ENCODE measurements around the gene MSI2.

MSI2 gene

GRCh38 chr17:57565176-57565575 lies 308.9 kb downstream of the MSI2 start:
- Histone ChIP-seq H3K27ac (ENCODE audit: low read length) (no peak overlapping the region), H3K4me3 (ENCODE audit: low read length) (no peak overlapping the region), H3K27me3 (ENCODE audit: control insufficient read depth, insufficient read depth, low read length) (no peaks in the 10 kb centered on the region), H3K36me3 (ENCODE audit: control insufficient read depth, insufficient read depth, low read length) (no peaks in the 10 kb centered on the region), H3K9me3 (ENCODE audit: control insufficient read depth, insufficient read depth, low read length) (no peaks in the 10 kb centered on the region), H3K4me1 (ENCODE audit: control insufficient read depth, insufficient read depth, low read length) (no peaks in the 10 kb centered on the region)
- no CpG with 5 or more reads among the region's 6 CpGs for WGBS (ENCODE audit: insufficient coverage, insufficient read length)
- DNase-seq (ENCODE audit: low read depth, low spot score) = no peak

GRCh38 chr17:57566721-57567120 lies 310.4 kb downstream of the MSI2 start:
- WGBS (ENCODE audit: insufficient coverage, insufficient read length) = no CpG with 5 or more reads among the region's 9 CpGs
- DNase-seq (ENCODE audit: low read depth, low spot score) = no peak
- Histone ChIP-seq H3K27me3 (ENCODE audit: control insufficient read depth, insufficient read depth, low read length) (no peaks in the 10 kb centered on the region), H3K4me3 (ENCODE audit: low read length) (no peak overlapping the region), H3K4me1 (ENCODE audit: control insufficient read depth, insufficient read depth, low read length) (no peaks in the 10 kb centered on the region; the same call in 1 of the 2 replicates), H3K9me3 (ENCODE audit: control insufficient read depth, insufficient read depth, low read length) (no peaks in the 10 kb centered on the region), H3K36me3 (ENCODE audit: control insufficient read depth, insufficient read depth, low read length) (no peaks in the 10 kb centered on the region), H3K27ac (ENCODE audit: low read length) (no peak overlapping the region)

DNA sequence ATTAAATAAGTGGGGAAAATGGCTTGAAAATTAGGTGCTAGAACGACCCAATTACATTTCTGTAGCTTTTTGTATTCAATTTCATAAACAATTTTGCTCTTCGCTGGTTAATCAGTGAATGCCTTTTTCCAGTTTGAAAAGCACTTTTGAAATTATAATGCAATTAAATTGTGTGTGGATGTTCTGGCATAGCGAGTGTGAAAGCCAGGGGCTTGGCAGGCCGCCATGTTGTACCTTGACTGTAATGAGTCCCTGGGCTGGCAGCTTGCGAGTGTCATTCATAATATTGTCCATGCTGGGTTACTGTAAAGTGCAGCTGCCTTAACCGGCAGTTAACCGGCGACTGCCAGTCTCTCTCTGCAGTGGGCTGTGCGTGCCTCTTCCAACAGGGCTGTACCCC lies 310.9 kb downstream of the MSI2 start:
- no peak overlapping the region for H3K4me3 ChIP-seq (ENCODE audit: low read length)
- no peaks in the 10 kb centered on the region for H3K9me3 ChIP-seq (ENCODE audit: control insufficient read depth, insufficient read depth, low read length)
- no CpG with 5 or more reads among the region's 9 CpGs for WGBS (ENCODE audit: insufficient coverage, insufficient read length)
- H3K27me3 ChIP-seq (ENCODE audit: control insufficient read depth, insufficient read depth, low read length) = no peaks in the 10 kb centered on the region; the same call in 1 of the 2 replicates
- no peaks in the 10 kb centered on the region for H3K36me3 ChIP-seq (ENCODE audit: control insufficient read depth, insufficient read depth, low read length)
- no peak for DNase-seq (ENCODE audit: low read depth, low spot score)
- H3K4me1 ChIP-seq (ENCODE audit: control insufficient read depth, insufficient read depth, low read length) = no peaks in the 10 kb centered on the region; the same call in 1 of the 2 replicates
- H3K27ac ChIP-seq (ENCODE audit: low read length) = no peak overlapping the region

DNA sequence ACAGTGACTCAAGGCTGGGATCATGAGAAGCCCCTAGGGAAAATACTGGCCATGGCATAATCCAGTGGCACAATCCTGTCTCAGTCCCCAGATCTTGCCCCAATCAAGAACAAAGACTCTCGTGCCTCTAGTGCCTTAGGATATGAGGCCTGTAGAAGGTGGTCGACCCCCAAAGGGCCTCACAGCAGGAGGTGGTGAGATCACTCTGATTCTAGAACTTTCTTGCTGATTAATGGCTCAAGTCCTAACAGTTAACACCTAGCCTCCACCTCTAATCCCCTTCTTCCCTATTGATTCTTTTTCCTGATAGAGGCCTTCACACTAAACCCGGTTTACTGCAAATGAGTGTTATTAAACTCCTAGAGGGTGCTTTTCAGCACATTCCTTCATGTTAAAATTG lies 312.0 kb downstream of the MSI2 start:
- H3K4me1 ChIP-seq (ENCODE audit: control insufficient read depth, insufficient read depth, low read length) = no peaks in the 10 kb centered on the region; the same call in 1 of the 2 replicates
- WGBS (ENCODE audit: insufficient coverage, insufficient read length) = no CpG with 5 or more reads among the region's 3 CpGs
- no peaks in the 10 kb centered on the region for H3K9me3 ChIP-seq (ENCODE audit: control insufficient read depth, insufficient read depth, low read length)
- no peaks in the 10 kb centered on the region for H3K36me3 ChIP-seq (ENCODE audit: control insufficient read depth, insufficient read depth, low read length)
- H3K27ac ChIP-seq (ENCODE audit: low read length) = no peak overlapping the region
- DNase-seq (ENCODE audit: low read depth, low spot score) = no peak
- no peaks in the 10 kb centered on the region; the same call in 1 of the 2 replicates for H3K27me3 ChIP-seq (ENCODE audit: control insufficient read depth, insufficient read depth, low read length)
- H3K4me3 ChIP-seq (ENCODE audit: low read length) = no peak overlapping the region

- no peak overlapping the region for H3K4me3 ChIP-seq (ENCODE audit: low read length)
- DNase-seq (ENCODE audit: low read depth, low spot score) = no peak
- no peaks in the 10 kb centered on the region for H3K36me3 ChIP-seq (ENCODE audit: control insufficient read depth, insufficient read depth, low read length)
- WGBS (ENCODE audit: insufficient coverage, insufficient read length) = no CpG with 5 or more reads among the region's 4 CpGs
- no peaks in the 10 kb centered on the region; the same call in 1 of the 2 replicates for H3K4me1 ChIP-seq (ENCODE audit: control insufficient read depth, insufficient read depth, low read length)
- H3K9me3 ChIP-seq (ENCODE audit: control insufficient read depth, insufficient read depth, low read length) = no peaks in the 10 kb centered on the region
- H3K27ac ChIP-seq (ENCODE audit: low read length) = no peak overlapping the region
- H3K27me3 ChIP-seq (ENCODE audit: control insufficient read depth, insufficient read depth, low read length) = no peaks in the 10 kb centered on the region; the same call in 1 of the 2 replicates
These were observed 312.7 kb downstream of the MSI2 start for GRCh38 chr17:57569021-57569420.

DNA sequence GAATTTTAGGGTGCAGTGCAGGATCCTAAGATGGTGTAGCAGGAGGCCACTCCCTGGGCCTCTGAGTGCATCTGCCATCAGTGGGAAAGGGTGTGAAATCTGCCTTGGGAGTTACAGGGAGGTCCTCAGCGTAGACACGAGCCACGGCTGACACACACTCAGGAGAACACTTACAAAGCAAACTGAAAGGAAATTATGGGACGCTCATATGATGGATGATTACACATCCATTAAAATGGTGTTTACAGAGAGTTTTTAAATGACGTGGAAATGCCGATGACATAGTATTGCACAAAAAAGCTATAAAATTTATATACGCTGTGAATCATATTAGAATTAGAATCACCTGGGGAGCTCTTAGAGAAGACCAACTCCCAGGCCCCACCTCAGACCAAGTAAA lies 313.5 kb downstream of the MSI2 start:
- Histone ChIP-seq H3K27me3 (ENCODE audit: control insufficient read depth, insufficient read depth, low read length) (no peaks in the 10 kb centered on the region; the same call in 1 of the 2 replicates), H3K27ac (ENCODE audit: low read length) (no peak overlapping the region), H3K9me3 (ENCODE audit: control insufficient read depth, insufficient read depth, low read length) (no peaks in the 10 kb centered on the region), H3K4me3 (ENCODE audit: low read length) (no peak overlapping the region), H3K4me1 (ENCODE audit: control insufficient read depth, insufficient read depth, low read length) (no peaks in the 10 kb centered on the region; the same call in 1 of the 2 replicates), H3K36me3 (ENCODE audit: control insufficient read depth, insufficient read depth, low read length) (no peaks in the 10 kb centered on the region)
- DNase-seq (ENCODE audit: low read depth, low spot score) = no peak
- WGBS (ENCODE audit: insufficient coverage, insufficient read length) = no CpG with 5 or more reads among the region's 7 CpGs

- DNase-seq (ENCODE audit: low read depth, low spot score) = no peak
- WGBS (ENCODE audit: insufficient coverage, insufficient read length) = no CpG with 5 or more reads among the region's 10 CpGs
These were observed 314.5 kb downstream of the MSI2 start for GRCh38 chr17:57570724-57571344.

DNA sequence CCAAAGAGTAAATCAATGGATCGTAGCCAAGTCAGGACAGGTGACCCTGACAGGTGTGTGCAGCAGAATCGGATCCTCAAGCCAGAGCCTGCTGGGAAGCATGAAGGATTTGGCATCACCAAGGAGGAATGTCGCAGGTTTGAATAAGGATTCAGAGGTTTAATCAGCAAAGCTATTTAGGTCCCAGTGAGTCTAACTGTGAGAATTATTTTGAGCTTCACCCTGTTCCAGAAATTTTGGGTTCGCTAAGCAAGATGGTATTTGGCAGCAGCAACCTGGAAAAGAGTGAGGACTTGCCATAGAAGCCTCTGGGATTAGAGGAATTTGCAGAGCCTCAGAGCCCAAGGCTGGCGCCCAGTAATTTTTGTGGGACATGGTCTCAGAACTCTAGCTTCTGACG lies 315.7 kb downstream of the MSI2 start:
- DNase-seq (ENCODE audit: low read depth, low spot score) = no peak
- Histone ChIP-seq H3K4me3 (ENCODE audit: low read length) (no peak overlapping the region), H3K36me3 (ENCODE audit: control insufficient read depth, insufficient read depth, low read length) (no peaks in the 10 kb centered on the region), H3K9me3 (ENCODE audit: control insufficient read depth, insufficient read depth, low read length) (no peaks in the 10 kb centered on the region), H3K27me3 (ENCODE audit: control insufficient read depth, insufficient read depth, low read length) (no peaks in the 10 kb centered on the region; the same call in 1 of the 2 replicates), H3K4me1 (ENCODE audit: control insufficient read depth, insufficient read depth, low read length) (no peaks in the 10 kb centered on the region; the same call in 1 of the 2 replicates), H3K27ac (ENCODE audit: low read length) (no peak overlapping the region)
- WGBS (ENCODE audit: insufficient coverage, insufficient read length) = no CpG with 5 or more reads among the region's 6 CpGs

More at GRCh38 chr17:57570724-57571344, 314.5 kb downstream of the MSI2 start:
- H3K4me3 ChIP-seq (ENCODE audit: low read length) = no peak overlapping the region
- no peaks in the 10 kb centered on the region; the same call in 1 of the 2 replicates for H3K27me3 ChIP-seq (ENCODE audit: control insufficient read depth, insufficient read depth, low read length)
- no peak overlapping the region for H3K27ac ChIP-seq (ENCODE audit: low read length)
- no peaks in the 10 kb centered on the region; the same call in 1 of the 2 replicates for H3K4me1 ChIP-seq (ENCODE audit: control insufficient read depth, insufficient read depth, low read length)
- no peaks in the 10 kb centered on the region for H3K9me3 ChIP-seq (ENCODE audit: control insufficient read depth, insufficient read depth, low read length)
- H3K36me3 ChIP-seq (ENCODE audit: control insufficient read depth, insufficient read depth, low read length) = no peaks in the 10 kb centered on the region

- DNase-seq (ENCODE audit: low read depth, low spot score) = no peak
- no CpG with 5 or more reads among the region's 13 CpGs for WGBS (ENCODE audit: insufficient coverage, insufficient read length)
- Histone ChIP-seq H3K4me1 (ENCODE audit: control insufficient read depth, insufficient read depth, low read length) (no peaks in the 10 kb centered on the region; the same call in 1 of the 2 replicates), H3K27ac (ENCODE audit: low read length) (no peak overlapping the region), H3K27me3 (ENCODE audit: control insufficient read depth, insufficient read depth, low read length) (no peaks in the 10 kb centered on the region; the same call in 1 of the 2 replicates), H3K36me3 (ENCODE audit: control insufficient read depth, insufficient read depth, low read length) (no peaks in the 10 kb centered on the region), H3K9me3 (ENCODE audit: control insufficient read depth, insufficient read depth, low read length) (no peaks in the 10 kb centered on the region), H3K4me3 (ENCODE audit: low read length) (no peak overlapping the region; the same call in 1 of the 2 replicates)
These were observed 316.3 kb downstream of the MSI2 start for GRCh38 chr17:57572600-57572999.

GRCh38 chr17:57574040-57574513 lies 317.8 kb downstream of the MSI2 start:
- WGBS (ENCODE audit: insufficient coverage, insufficient read length) = no CpG with 5 or more reads among the region's 4 CpGs
- Histone ChIP-seq H3K4me3 (ENCODE audit: low read length) (no peak overlapping the region), H3K4me1 (ENCODE audit: control insufficient read depth, insufficient read depth, low read length) (no peaks in the 10 kb centered on the region; the same call in 1 of the 2 replicates), H3K27me3 (ENCODE audit: control insufficient read depth, insufficient read depth, low read length) (no peaks in the 10 kb centered on the region; the same call in 1 of the 2 replicates), H3K27ac (ENCODE audit: low read length) (no peak overlapping the region), H3K9me3 (ENCODE audit: control insufficient read depth, insufficient read depth, low read length) (no peaks in the 10 kb centered on the region), H3K36me3 (ENCODE audit: control insufficient read depth, insufficient read depth, low read length) (no peaks in the 10 kb centered on the region)
- no peak for DNase-seq (ENCODE audit: low read depth, low spot score)
